OCI-LY1 (cell line): Measurements from ENCODE around the gene ITGB3.

Source experiments
- H2AFZ ChIP-seq: fragments of 200-600 bp; sonication (generic), shearing (Covaris generic); 2 replicates; pipeline ENCODE4 v1.6.0; 2014; ENCODE audit warnings: antibody characterized with exemption, mild to moderate bottlenecking, low read length
- H3F3A ChIP-seq: fragments of 200-600 bp; sonication (generic), shearing (Covaris generic); 2 replicates; pipeline ENCODE4 v1.6.0; 2014; ENCODE audit warnings: mild to moderate bottlenecking, antibody characterized with exemption, low read length, moderate library complexity; ENCODE audit not compliant: insufficient read depth
- H3K27ac ChIP-seq: fragments of 200-600 bp; sonication (generic); 2 replicates; pipeline ENCODE4 v1.5.1; 2014; ENCODE audit warnings: low read length, mixed run types, mild to moderate bottlenecking, low read depth; ENCODE audit not compliant: poor library complexity, severe bottlenecking
- H3K27me3 ChIP-seq: fragments of 200-600 bp; sonication (generic); 2 replicates; pipeline ENCODE4 v1.6.0; 2014; ENCODE audit warnings: antibody characterized with exemption, mild to moderate bottlenecking, low read length, moderate library complexity; ENCODE audit not compliant: insufficient read depth
- H3K36me3 ChIP-seq: fragments of 200-600 bp; sonication (generic); 2 replicates; pipeline ENCODE4 v1.6.1; 2014; ENCODE audit warnings: mild to moderate bottlenecking, antibody characterized with exemption, low read length, moderate library complexity, mixed read lengths; ENCODE audit not compliant: insufficient read depth
- H3K4me1 ChIP-seq: fragments of 200-600 bp; sonication (generic); 2 replicates; pipeline ENCODE4 v1.5.1; 2014; ENCODE audit warnings: mild to moderate bottlenecking, low read length, moderate library complexity; ENCODE audit not compliant: insufficient read depth, severe bottlenecking
- H3K4me2 ChIP-seq: fragments of 200-600 bp; sonication (generic), shearing (Covaris generic); 2 replicates; pipeline ENCODE4 v1.6.1; 2014; ENCODE audit warnings: low read length
- H3K4me3 ChIP-seq: fragments of 200-600 bp; sonication (generic); 2 replicates; pipeline ENCODE4 v1.5.1; 2014; ENCODE audit warnings: low read length, low read depth, mild to moderate bottlenecking, mixed read lengths; ENCODE audit not compliant: poor library complexity, severe bottlenecking
- H3K79me2 ChIP-seq: fragments of 200-600 bp; shearing (Covaris generic); 2 replicates; pipeline ENCODE4 v1.6.1; 2016; ENCODE audit warnings: mixed run types, low read length, mixed read lengths; ENCODE audit not compliant: insufficient read depth
- H3K9ac ChIP-seq: fragments of 200-600 bp; sonication (generic), shearing (Covaris generic); 2 replicates; pipeline ENCODE4 v1.6.1; 2014; ENCODE audit warnings: mild to moderate bottlenecking, low read length, mixed read lengths
- H3K9me2 ChIP-seq: fragments of 200-600 bp; sonication (generic), shearing (Covaris generic); 2 replicates; pipeline ENCODE4 v1.6.1; 2014; ENCODE audit warnings: low read depth, mild to moderate bottlenecking, low read length, mixed read lengths
- H3K9me3 ChIP-seq: fragments of 200-600 bp; shearing (Covaris generic); 2 replicates; pipeline ENCODE4 v1.6.1; 2014; ENCODE audit warnings: low read length, mixed read lengths
- H4K20me1 ChIP-seq: fragments of 200-600 bp; sonication (generic), shearing (Covaris generic); 2 replicates; pipeline ENCODE4 v1.6.0; 2016; ENCODE audit warnings: mild to moderate bottlenecking, low read length; ENCODE audit not compliant: insufficient read depth
- EZH2 ChIP-seq: fragments of 200-600 bp; sonication (generic), shearing (Covaris generic); IDR thresholded peaks from 2 replicates; pipeline ENCODE4 v1.8.0; 2017; ENCODE audit warnings: borderline replicate concordance, mixed run types, mild to moderate bottlenecking, antibody characterized with exemption, low read length, moderate library complexity, mixed read lengths
- TF ChIP-seq, protein P1 (sequence below): fragments of 200-600 bp; sonication (generic), shearing (Covaris generic); IDR thresholded peaks from 2 replicates; pipeline ENCODE4 v1.5.1; 2017; ENCODE audit warnings: mild to moderate bottlenecking, antibody characterized with exemption, low read length, moderate library complexity, mixed read lengths

Gene ITGB3

DNA sequence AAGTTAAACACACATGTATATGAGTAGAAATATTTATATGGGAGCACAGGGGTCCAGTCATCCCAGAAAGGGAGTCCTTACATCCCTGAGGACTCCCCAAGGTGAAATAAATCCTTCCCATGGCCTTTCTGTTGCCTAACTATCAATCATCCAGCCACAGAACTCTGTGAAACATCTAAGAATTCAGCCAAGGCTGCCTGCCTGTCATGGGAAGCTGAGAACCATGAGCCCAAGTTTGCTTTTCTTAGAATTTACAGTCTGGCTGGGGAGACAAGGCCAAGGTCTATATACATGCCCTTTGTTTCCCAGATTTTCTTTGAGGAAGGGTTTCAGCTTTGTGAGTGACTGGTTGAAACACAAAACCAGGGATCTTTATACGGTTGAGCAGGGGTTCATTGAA is 28.7 kb upstream of the ITGB3 start:
- H3K4me3 ChIP-seq: no peak overlapping the region
- H3K9me2 ChIP-seq: no peaks in the 10 kb centered on the region
- H3K79me2 ChIP-seq: no peaks in the 10 kb centered on the region
- no peaks in the 10 kb centered on the region for H3F3A ChIP-seq
- no peak overlapping the region for H3K27ac ChIP-seq
- H3K4me2 ChIP-seq: no peak overlapping the region
- H3K9me3 ChIP-seq: peaks cover 5% of the 10 kb centered on the region; the same call in 1 of the 2 replicates
- H3K36me3 ChIP-seq: no peaks in the 10 kb centered on the region
- H3K9ac ChIP-seq: no peak overlapping the region
- no peaks in the 10 kb centered on the region for H3K27me3 ChIP-seq
- H3K4me1 ChIP-seq: peaks cover 20% of the 10 kb centered on the region
- H4K20me1 ChIP-seq: no peaks in the 10 kb centered on the region
- no peak for TF ChIP-seq EZH2
- TF ChIP-seq, protein P1, sequence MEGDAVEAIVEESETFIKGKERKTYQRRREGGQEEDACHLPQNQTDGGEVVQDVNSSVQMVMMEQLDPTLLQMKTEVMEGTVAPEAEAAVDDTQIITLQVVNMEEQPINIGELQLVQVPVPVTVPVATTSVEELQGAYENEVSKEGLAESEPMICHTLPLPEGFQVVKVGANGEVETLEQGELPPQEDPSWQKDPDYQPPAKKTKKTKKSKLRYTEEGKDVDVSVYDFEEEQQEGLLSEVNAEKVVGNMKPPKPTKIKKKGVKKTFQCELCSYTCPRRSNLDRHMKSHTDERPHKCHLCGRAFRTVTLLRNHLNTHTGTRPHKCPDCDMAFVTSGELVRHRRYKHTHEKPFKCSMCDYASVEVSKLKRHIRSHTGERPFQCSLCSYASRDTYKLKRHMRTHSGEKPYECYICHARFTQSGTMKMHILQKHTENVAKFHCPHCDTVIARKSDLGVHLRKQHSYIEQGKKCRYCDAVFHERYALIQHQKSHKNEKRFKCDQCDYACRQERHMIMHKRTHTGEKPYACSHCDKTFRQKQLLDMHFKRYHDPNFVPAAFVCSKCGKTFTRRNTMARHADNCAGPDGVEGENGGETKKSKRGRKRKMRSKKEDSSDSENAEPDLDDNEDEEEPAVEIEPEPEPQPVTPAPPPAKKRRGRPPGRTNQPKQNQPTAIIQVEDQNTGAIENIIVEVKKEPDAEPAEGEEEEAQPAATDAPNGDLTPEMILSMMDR: no peak
- no peak overlapping the region for H2AFZ ChIP-seq

GRCh38 chr17:47225436-47225858 is 28.2 kb upstream of the ITGB3 start:
- no peak for TF ChIP-seq EZH2
- H3K79me2 ChIP-seq: no peaks in the 10 kb centered on the region
- H2AFZ ChIP-seq: no peak overlapping the region
- H3K9ac ChIP-seq: no peak overlapping the region
- H3F3A ChIP-seq: no peaks in the 10 kb centered on the region
- H3K4me3 ChIP-seq: no peak overlapping the region
- H3K4me2 ChIP-seq: no peak overlapping the region
- H3K9me3 ChIP-seq: peaks cover 5% of the 10 kb centered on the region; the same call in 1 of the 2 replicates
- no peaks in the 10 kb centered on the region for H3K9me2 ChIP-seq
- H3K4me1 ChIP-seq: peaks cover 22% of the 10 kb centered on the region
- H4K20me1 ChIP-seq: no peaks in the 10 kb centered on the region
- no peaks in the 10 kb centered on the region for H3K36me3 ChIP-seq
- H3K27ac ChIP-seq: no peak overlapping the region
- H3K27me3 ChIP-seq: no peaks in the 10 kb centered on the region

- H3K27ac ChIP-seq: no peak overlapping the region
Observed at GRCh38 chr17:47225911-47226688, 27.5 kb upstream of the ITGB3 start.

More at GRCh38 chr17:47225911-47226688, 27.5 kb upstream of the ITGB3 start:
- no peaks in the 10 kb centered on the region for H3K36me3 ChIP-seq
- no peak overlapping the region for H2AFZ ChIP-seq
- no peaks in the 10 kb centered on the region for H3K27me3 ChIP-seq
- no peaks in the 10 kb centered on the region for H4K20me1 ChIP-seq
- no peaks in the 10 kb centered on the region for H3K79me2 ChIP-seq
- TF ChIP-seq, protein P1: no peak
- TF ChIP-seq EZH2: no peak
- H3K9me3 ChIP-seq: peaks cover 5% of the 10 kb centered on the region; the same call in 1 of the 2 replicates
- no peak overlapping the region for H3K4me2 ChIP-seq
- H3F3A ChIP-seq: no peaks in the 10 kb centered on the region
- peaks cover 22% of the 10 kb centered on the region for H3K4me1 ChIP-seq
- no peak overlapping the region for H3K9ac ChIP-seq
- no peak overlapping the region for H3K4me3 ChIP-seq
- H3K9me2 ChIP-seq: no peaks in the 10 kb centered on the region
